ENCODE results near the gene TMPRSS4. TPM values are rescaled to one million over a fixed set of nuclear protein-coding genes. Genes with fewer than 3 reads are reported as not detected.

Gene TMPRSS4
- total RNA-seq, 2 donors from 2014 or later, result 6.5 TPM; not detected in 1

GRCh38 chr11:118112711-118113430 is 36.0 kb downstream of the TMPRSS4 start:
- Histone ChIP-seq H3K9me3 (no peaks in the 10 kb centered on the region), H3K4me3 (no peak overlapping the region), H3K27me3 (no peaks in the 10 kb centered on the region), H3K36me3 (replicated peaks in 1 of 2; ENCODE audit: insufficient read depth in 1 of 2, low read depth in 2 of 2) (no peaks in the 10 kb centered on the region), H3K4me1 (no peaks in the 10 kb centered on the region), H3K27ac (no peak overlapping the region)
- ATAC-seq (no peak), DNase-seq (no peak)
- no peak for TF ChIP-seq POLR2A (IDR thresholded peaks at IDR 0.05)
- TF ChIP-seq CTCF (IDR thresholded peaks at IDR 0.05), result no peak
- WGBS, 2 donors, result 76 to 77% methylated on average over 11 of the region's 11 CpGs
- intact Hi-C loops (cut with DNase I), result no loop called here

GRCh38 chr11:118114266-118114665 is 37.4 kb downstream of the TMPRSS4 start:
- H3K4me3 ChIP-seq, result no peak overlapping the region
- no peaks in the 10 kb centered on the region for H3K4me1 ChIP-seq
- no peak for ATAC-seq
- H3K36me3 ChIP-seq (replicated peaks in 1 of 2; ENCODE audit: insufficient read depth in 1 of 2, low read depth in 2 of 2), result no peaks in the 10 kb centered on the region
- 59 to 77% methylated on average over 1 of the region's 1 CpG for WGBS, 2 donors
- TF ChIP-seq CTCF (IDR thresholded peaks at IDR 0.05), result no peak
- TF ChIP-seq POLR2A (IDR thresholded peaks at IDR 0.05), result no peak
- H3K27ac ChIP-seq, result no peak overlapping the region
- no peaks in the 10 kb centered on the region for H3K9me3 ChIP-seq
- intact Hi-C loops (cut with DNase I), result no loop called here
- no peak for DNase-seq
- no peaks in the 10 kb centered on the region for H3K27me3 ChIP-seq

- no peaks in the 10 kb centered on the region for H3K36me3 ChIP-seq (replicated peaks in 1 of 2; ENCODE audit: insufficient read depth in 1 of 2, low read depth in 2 of 2)
- H3K27me3 ChIP-seq, result no peaks in the 10 kb centered on the region
- no peak overlapping the region for H3K4me3 ChIP-seq
- no peak overlapping the region for H3K27ac ChIP-seq
- WGBS, 2 donors, result 82 to 93% methylated on average over 7 of the region's 7 CpGs
- ATAC-seq (no peak), DNase-seq (no peak)
- intact Hi-C loops (cut with DNase I), result no loop called here
- no peaks in the 10 kb centered on the region for H3K4me1 ChIP-seq
- no peak for TF ChIP-seq POLR2A (IDR thresholded peaks at IDR 0.05)
- H3K9me3 ChIP-seq, result no peaks in the 10 kb centered on the region
Measured at GRCh38 chr11:118115048-118115447, 38.2 kb downstream of the TMPRSS4 start.

- Histone ChIP-seq H3K27ac (no peak overlapping the region), H3K9me3 (no peaks in the 10 kb centered on the region), H3K36me3 (replicated peaks in 1 of 2; ENCODE audit: insufficient read depth in 1 of 2, low read depth in 2 of 2) (no peaks in the 10 kb centered on the region), H3K4me3 (no peak overlapping the region), H3K27me3 (no peaks in the 10 kb centered on the region), H3K4me1 (no peaks in the 10 kb centered on the region)
- TF ChIP-seq POLR2A (IDR thresholded peaks at IDR 0.05) (no peak), CTCF (IDR thresholded peaks at IDR 0.05) (no peak)
- no peak for DNase-seq
- intact Hi-C loops (cut with DNase I), result no loop called here
- ATAC-seq, result no peak
- 71 to 78% methylated on average over 6 to 9 of the region's 9 CpGs for WGBS, 2 donors
Measured at GRCh38 chr11:118117790-118118601, 41.1 kb downstream of the TMPRSS4 start.

- no peak overlapping the region for H3K4me3 ChIP-seq
- no peak overlapping the region for H3K27ac ChIP-seq
- DNase-seq (no peak), ATAC-seq (no peak)
- H3K4me1 ChIP-seq, result no peaks in the 10 kb centered on the region
- H3K9me3 ChIP-seq, result no peaks in the 10 kb centered on the region
- TF ChIP-seq CTCF (IDR thresholded peaks at IDR 0.05), result no peak
- intact Hi-C loops (cut with DNase I), result no loop called here
- no peaks in the 10 kb centered on the region for H3K36me3 ChIP-seq (replicated peaks in 1 of 2; ENCODE audit: insufficient read depth in 1 of 2, low read depth in 2 of 2)
- no peaks in the 10 kb centered on the region for H3K27me3 ChIP-seq
- WGBS, 2 donors, result 92 to 100% methylated on average over 1 of the region's 1 CpG
Measured at GRCh38 chr11:118120793-118121192, 43.9 kb downstream of the TMPRSS4 start.

All from body of pancreas (tissue), 4 donors.